Glutamatergic neuron (in vitro differentiated cells): ENCODE data around the gene KXD1. TPM values are rescaled to one million over a fixed set of nuclear protein-coding genes. Genes with fewer than 3 reads are reported as not detected.
"Not testable (repeated sequence)": the region's sequence is repeated elsewhere in the genome, so short reads cannot be mapped to it uniquely, and the experiment has no call there.

Source experiments
- DNase-seq: peaks from one replicate; pipeline ENCODE4 v3.0.0; 2022
- H3K27ac Mint-ChIP-seq: one replicate; pipeline ENCODE4 v1.8.0; 2020; ENCODE audit warnings: mild to moderate bottlenecking, mixed read lengths, inconsistent platforms; ENCODE audit not compliant: unreplicated experiment
- H3K27me3 Mint-ChIP-seq: one replicate; pipeline ENCODE4 v1.8.0; 2020; ENCODE audit warnings: mild to moderate bottlenecking, moderate library complexity, mixed read lengths, inconsistent platforms; ENCODE audit not compliant: unreplicated experiment
- H3K36me3 Mint-ChIP-seq: one replicate; pipeline ENCODE4 v1.8.0; 2020; ENCODE audit warnings: mild to moderate bottlenecking, mixed read lengths, inconsistent platforms; ENCODE audit not compliant: unreplicated experiment
- H3K4me1 Mint-ChIP-seq: one replicate; pipeline ENCODE4 v1.8.0; 2020; ENCODE audit warnings: mild to moderate bottlenecking, low read depth, mixed read lengths, inconsistent platforms; ENCODE audit not compliant: unreplicated experiment
- H3K4me3 Mint-ChIP-seq: one replicate; pipeline ENCODE4 v1.8.0; 2020; ENCODE audit warnings: mild to moderate bottlenecking, mixed read lengths, inconsistent platforms; ENCODE audit not compliant: unreplicated experiment
- H3K9me3 Mint-ChIP-seq: one replicate; pipeline ENCODE4 v1.8.0; 2020; ENCODE audit warnings: mild to moderate bottlenecking, moderate library complexity, mixed read lengths, inconsistent platforms; ENCODE audit not compliant: unreplicated experiment
- total RNA-seq: library from RNA; stranded (reverse); fragmentation: NEBNext Ultra II Directional; extraction: Animal tissue kit (Norgen Biotek cat#: 25700); gene quantifications from one replicate; pipeline ENCODE4 v1.2.1, GENCODE V29; 2021; ENCODE audit not compliant: unreplicated experiment
- TF ChIP-seq, protein P1 (sequence below): fragments of 200-600 bp; sonication (generic); IDR thresholded peaks from one replicate; pipeline ENCODE4 v1.5.0; 2021; ENCODE audit not compliant: partially characterized antibody, unreplicated experiment

KXD1 gene
- total RNA-seq, 1 donor from 2014 or later: 71.3 TPM

DNA sequence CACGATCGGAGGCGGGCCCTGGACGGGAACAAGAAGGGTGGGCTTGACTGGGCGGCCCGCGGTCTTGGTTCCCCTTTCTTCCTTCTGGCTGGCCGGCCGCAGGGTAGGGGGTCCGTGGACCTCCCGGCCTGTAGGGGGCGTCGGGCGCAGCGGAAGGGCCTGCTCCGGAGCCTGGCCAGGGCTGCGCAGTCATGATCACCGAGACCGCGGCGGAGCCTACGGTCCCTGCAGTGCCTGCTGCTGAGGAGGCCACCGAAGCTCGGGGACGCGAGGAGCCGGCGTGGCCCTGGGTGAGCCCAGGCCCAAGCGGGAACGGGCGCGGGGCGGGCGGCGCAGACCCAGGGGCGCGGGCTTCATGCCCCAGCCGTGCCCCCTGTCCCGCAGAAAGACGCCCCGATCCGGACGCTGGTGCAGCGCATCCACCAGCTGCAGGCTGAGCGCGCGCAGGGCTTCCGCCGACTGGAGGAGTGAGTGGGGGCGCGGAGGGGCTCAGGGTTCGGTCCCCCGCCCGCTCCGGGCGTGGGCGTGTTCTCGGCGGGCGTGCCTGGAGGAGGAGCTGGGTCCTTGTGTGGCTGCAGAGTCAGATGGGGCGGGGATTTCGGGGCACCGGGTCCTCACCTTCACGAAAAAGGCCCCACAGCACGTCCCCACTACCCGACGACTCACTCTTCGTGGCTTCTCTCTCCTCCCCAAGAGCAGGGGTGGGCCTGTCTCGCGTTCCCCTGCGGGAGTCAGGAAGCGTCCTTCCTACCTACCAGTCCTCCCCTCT, 31.1 kb downstream of the KXD1 start, which contains the start of gene REX1BD:
Gene REX1BD (plus strand): TSS at position 188 of the 769 bp plus-strand sequence. CDS start 4 bp downstream, at position 192.
- H3K4me1 Mint-ChIP-seq: peaks cover 7% of the 10 kb centered on the region
- TF ChIP-seq, protein P1, sequence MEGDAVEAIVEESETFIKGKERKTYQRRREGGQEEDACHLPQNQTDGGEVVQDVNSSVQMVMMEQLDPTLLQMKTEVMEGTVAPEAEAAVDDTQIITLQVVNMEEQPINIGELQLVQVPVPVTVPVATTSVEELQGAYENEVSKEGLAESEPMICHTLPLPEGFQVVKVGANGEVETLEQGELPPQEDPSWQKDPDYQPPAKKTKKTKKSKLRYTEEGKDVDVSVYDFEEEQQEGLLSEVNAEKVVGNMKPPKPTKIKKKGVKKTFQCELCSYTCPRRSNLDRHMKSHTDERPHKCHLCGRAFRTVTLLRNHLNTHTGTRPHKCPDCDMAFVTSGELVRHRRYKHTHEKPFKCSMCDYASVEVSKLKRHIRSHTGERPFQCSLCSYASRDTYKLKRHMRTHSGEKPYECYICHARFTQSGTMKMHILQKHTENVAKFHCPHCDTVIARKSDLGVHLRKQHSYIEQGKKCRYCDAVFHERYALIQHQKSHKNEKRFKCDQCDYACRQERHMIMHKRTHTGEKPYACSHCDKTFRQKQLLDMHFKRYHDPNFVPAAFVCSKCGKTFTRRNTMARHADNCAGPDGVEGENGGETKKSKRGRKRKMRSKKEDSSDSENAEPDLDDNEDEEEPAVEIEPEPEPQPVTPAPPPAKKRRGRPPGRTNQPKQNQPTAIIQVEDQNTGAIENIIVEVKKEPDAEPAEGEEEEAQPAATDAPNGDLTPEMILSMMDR: peak; percentile 93

GRCh38 chr19:18589380-18590272, 32.0 kb downstream of the KXD1 start:
- TF ChIP-seq, protein P1: no peak
- peaks cover 8% of the 10 kb centered on the region for H3K4me1 Mint-ChIP-seq
- peak; percentile 85 for DNase-seq
- peaks cover 9% of the 10 kb centered on the region for H3K27me3 Mint-ChIP-seq
- H3K4me3 Mint-ChIP-seq: peak overlapping the region; percentile 96
- no peaks in the 10 kb centered on the region for H3K36me3 Mint-ChIP-seq
- H3K9me3 Mint-ChIP-seq: peaks cover 24% of the 10 kb centered on the region
- peak overlapping the region; percentile 93 for H3K27ac Mint-ChIP-seq

More for the DNA sequence above, 31.1 kb downstream of the KXD1 start, which contains the start of gene REX1BD:
- Mint-ChIP-seq H3K4me3 (peak within 1 kb of the TSS; percentile 96), H3K9me3 (peaks cover 25% of the 10 kb centered on the region), H3K27me3 (peaks cover 9% of the 10 kb centered on the region), H3K27ac (peak within 1 kb of the TSS; percentile 93), H3K36me3 (no peaks in the 10 kb centered on the region)
- peak; percentile 91 for DNase-seq

DNA sequence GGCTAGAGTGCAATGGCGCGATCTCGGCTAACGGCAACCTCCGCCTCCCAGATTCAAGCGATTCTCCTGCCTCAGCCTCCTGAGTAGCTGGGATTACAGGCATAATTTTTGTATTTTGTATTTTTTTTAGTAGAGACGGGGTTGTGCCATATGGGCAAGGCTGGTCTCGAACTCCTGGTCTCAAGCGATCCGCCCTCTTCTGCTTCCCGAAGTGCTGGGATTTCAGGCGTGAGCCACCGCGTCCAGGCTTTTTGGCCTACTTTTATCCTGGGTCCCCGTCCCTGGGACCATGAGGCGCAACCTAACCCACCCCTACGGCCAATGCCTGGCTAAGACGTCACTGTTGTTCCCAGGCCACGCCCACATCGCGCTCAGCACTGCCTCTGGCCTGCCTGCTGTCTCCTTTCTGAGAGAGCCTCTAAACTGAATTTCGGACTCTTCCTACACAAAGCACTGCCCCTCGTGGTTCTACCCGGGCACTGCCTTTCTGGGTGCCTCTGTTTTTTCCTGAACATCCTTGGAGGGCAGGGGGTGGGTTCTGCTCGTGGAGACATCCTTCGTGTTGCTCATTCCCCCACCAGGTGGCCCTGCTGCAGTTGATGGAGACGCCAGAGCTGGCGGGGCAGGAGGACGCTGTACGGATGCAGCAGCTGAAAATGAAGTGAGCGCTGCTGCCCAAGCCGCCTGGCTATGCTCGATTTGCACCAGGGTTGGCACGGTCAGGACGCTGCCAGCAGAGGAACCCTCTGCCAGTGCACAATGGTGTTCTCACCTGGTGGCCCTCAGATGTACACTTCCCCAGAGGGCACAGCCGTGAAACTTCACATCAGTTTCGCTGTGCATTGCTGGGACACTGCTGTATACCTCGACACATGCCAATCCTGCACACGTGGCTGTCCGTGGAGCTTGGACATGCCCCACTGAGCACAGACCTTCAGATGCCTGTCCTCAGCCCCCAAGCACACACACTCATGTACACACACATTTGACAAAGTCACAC, 32.9 kb downstream of the KXD1 start:
- H3K4me1 Mint-ChIP-seq: peaks cover 10% of the 10 kb centered on the region
- H3K4me3 Mint-ChIP-seq: peak overlapping the region; percentile 96
- H3K9me3 Mint-ChIP-seq: peaks cover 22% of the 10 kb centered on the region
- H3K27me3 Mint-ChIP-seq: peaks cover 12% of the 10 kb centered on the region
- DNase-seq: peak; percentile 97
- H3K27ac Mint-ChIP-seq: peak overlapping the region; percentile 93
- H3K36me3 Mint-ChIP-seq: no peaks in the 10 kb centered on the region
- TF ChIP-seq, protein P1: peak; percentile 81

GRCh38 chr19:18591735-18592385, 34.2 kb downstream of the KXD1 start:
- Mint-ChIP-seq H3K27me3 (peaks cover 17% of the 10 kb centered on the region), H3K27ac (no peak overlapping the region), H3K4me3 (no peak overlapping the region), H3K36me3 (no peaks in the 10 kb centered on the region), H3K4me1 (peaks cover 10% of the 10 kb centered on the region), H3K9me3 (peaks cover 29% of the 10 kb centered on the region)
- DNase-seq: no peak
- TF ChIP-seq, protein P1: no peak

DNA sequence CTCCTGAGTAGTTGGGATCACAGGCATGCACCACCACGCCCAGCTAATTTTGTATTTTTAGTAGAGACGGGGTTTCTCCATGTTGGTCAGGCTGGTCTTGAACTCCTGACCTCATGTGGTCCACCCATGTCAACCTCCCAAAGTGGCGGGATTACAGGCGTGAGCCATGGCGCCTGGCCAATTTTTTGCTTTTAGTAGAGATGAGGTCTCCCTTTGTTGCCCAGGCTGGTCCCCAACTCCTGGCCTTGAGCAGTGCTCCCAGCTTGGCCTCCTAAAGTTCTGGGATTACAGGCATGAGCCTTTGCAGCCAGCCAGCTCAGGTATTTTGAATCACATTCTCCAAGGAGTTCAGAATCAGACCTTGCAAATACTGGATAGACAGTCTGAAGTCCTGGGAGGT, 35.1 kb downstream of the KXD1 start:
- not testable (repeated sequence) for H3K4me3 Mint-ChIP-seq, H3K36me3 Mint-ChIP-seq, DNase-seq, H3K27ac Mint-ChIP-seq, H3K4me1 Mint-ChIP-seq
- H3K9me3 Mint-ChIP-seq: peaks cover 27% of the 10 kb centered on the region
- H3K27me3 Mint-ChIP-seq: peaks cover 17% of the 10 kb centered on the region
